ENCODE measurements around the gene PPP6R3. TPM values are rescaled to one million over a fixed set of nuclear protein-coding genes. Genes with fewer than 3 reads are reported as not detected.

The PPP6R3 gene
- total RNA-seq, 1 donor from 2014 or later = 121 TPM

DNA sequence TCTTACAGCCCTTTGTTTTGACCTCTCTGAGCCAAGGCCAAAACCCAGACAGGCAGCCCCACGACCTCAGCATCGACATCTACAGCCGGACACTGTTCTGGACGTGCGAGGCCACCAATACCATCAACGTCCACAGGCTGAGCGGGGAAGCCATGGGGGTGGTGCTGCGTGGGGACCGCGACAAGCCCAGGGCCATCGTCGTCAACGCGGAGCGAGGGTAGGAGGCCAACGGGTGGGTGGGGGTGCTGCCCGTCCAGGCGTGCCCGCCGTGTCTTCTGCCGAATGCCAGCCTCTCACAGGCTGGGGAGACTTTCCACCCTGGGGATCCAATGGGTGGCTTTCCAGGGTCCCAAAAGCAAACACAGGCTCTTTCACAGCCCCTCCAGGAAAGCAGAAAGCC, 37.1 kb upstream of the PPP6R3 start:
- Histone ChIP-seq H3K9me3 (no peaks in the 10 kb centered on the region), H3K4me3 (no peak overlapping the region), H3K4me1 (no peaks in the 10 kb centered on the region), H3K27me3 (no peaks in the 10 kb centered on the region), H3K27ac (no peak overlapping the region), H3K36me3 (peaks cover 0 to 43% of the 10 kb centered on the region in 2 donors)
- TF ChIP-seq POLR2A (IDR thresholded peaks at IDR 0.05) = no peak
- TF ChIP-seq CTCF (IDR thresholded peaks at IDR 0.05) = no peak
- TF ChIP-seq POLR2AphosphoS5 (IDR thresholded peaks at IDR 0.05; ENCODE audit: insufficient read depth in 1 of 2, low read depth in 1 of 2) = no peak
- no peak for DNase-seq (ENCODE audit: extremely low spot score in 2 of 2)
- intact Hi-C loops (cut with DNase I) = no loop called here

- intact Hi-C loops (cut with DNase I) = no loop called here
Measured at GRCh38 chr11:68424101-68424632, 36.4 kb upstream of the PPP6R3 start.

DNA sequence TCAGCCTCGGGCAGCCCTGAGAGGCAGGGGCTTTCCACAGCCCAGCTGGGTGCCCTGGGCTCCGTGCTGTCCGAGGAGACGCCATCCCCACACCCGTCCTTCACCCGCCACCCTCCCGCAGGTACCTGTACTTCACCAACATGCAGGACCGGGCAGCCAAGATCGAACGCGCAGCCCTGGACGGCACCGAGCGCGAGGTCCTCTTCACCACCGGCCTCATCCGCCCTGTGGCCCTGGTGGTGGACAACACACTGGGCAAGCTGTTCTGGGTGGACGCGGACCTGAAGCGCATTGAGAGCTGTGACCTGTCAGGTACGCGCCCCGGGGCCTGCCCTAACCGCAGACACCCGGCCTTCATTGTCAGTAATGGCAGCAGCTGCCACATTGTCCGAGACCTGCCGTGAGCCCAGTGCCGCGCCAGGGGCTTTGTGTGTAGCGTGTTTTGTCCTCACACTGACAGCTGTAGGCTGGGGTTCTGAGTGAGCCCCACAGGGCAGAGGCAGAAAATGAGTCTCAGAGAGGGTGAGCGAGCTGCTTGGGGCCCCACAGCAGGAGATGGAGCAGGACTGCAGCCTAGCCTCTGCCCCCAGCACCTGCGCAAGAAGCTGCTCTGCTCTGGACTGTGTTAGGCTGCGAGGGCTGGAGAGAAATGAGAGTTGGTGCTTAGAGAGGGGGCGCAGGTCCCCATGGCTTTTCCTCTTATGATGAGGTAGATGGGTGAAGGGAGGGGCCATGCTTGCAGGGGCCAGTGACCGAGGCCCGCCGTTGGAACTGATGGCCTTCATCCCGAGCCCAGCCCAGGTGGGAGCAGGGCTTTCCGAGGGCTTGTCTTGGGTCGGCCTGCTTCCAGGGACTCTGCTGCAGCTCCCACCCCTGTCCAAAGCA, 35.3 kb upstream of the PPP6R3 start:
- no peak overlapping the region for H3K27ac ChIP-seq
- no peak for TF ChIP-seq POLR2A (IDR thresholded peaks at IDR 0.05)
- TF ChIP-seq POLR2AphosphoS5 (IDR thresholded peaks at IDR 0.05; ENCODE audit: insufficient read depth in 1 of 2, low read depth in 1 of 2) = no peak
- TF ChIP-seq CTCF (IDR thresholded peaks at IDR 0.05) = no peak
- H3K4me1 ChIP-seq = no peaks in the 10 kb centered on the region
- no peak overlapping the region for H3K4me3 ChIP-seq
- H3K36me3 ChIP-seq = peaks cover 0 to 53% of the 10 kb centered on the region in 2 donors
- intact Hi-C loops (cut with DNase I) = no loop called here
- no peak for DNase-seq (ENCODE audit: extremely low spot score in 2 of 2)
- H3K9me3 ChIP-seq = peaks cover 9% of the 10 kb centered on the region
- no peaks in the 10 kb centered on the region for H3K27me3 ChIP-seq

More at GRCh38 chr11:68424101-68424632, 36.4 kb upstream of the PPP6R3 start:
- Histone ChIP-seq H3K27ac (no peak overlapping the region), H3K27me3 (no peaks in the 10 kb centered on the region), H3K36me3 (peaks cover 0 to 48% of the 10 kb centered on the region in 2 donors), H3K9me3 (no peaks in the 10 kb centered on the region), H3K4me1 (no peaks in the 10 kb centered on the region), H3K4me3 (no peak overlapping the region)
- DNase-seq (ENCODE audit: extremely low spot score in 2 of 2) = no peak
- TF ChIP-seq POLR2A (IDR thresholded peaks at IDR 0.05) (no peak), POLR2AphosphoS5 (IDR thresholded peaks at IDR 0.05; ENCODE audit: insufficient read depth in 1 of 2, low read depth in 1 of 2) (no peak), CTCF (IDR thresholded peaks at IDR 0.05) (no peak)

GRCh38 chr11:68425866-68426380, 34.6 kb upstream of the PPP6R3 start:
- no peak for DNase-seq (ENCODE audit: extremely low spot score in 2 of 2)
- peaks cover 0 to 57% of the 10 kb centered on the region in 2 donors for H3K36me3 ChIP-seq
- TF ChIP-seq CTCF (IDR thresholded peaks at IDR 0.05) (no peak), POLR2AphosphoS5 (IDR thresholded peaks at IDR 0.05; ENCODE audit: insufficient read depth in 1 of 2, low read depth in 1 of 2) (no peak), POLR2A (IDR thresholded peaks at IDR 0.05) (no peak)
- no peak overlapping the region for H3K27ac ChIP-seq
- H3K9me3 ChIP-seq = peaks cover 9% of the 10 kb centered on the region
- no peak overlapping the region for H3K4me3 ChIP-seq
- no peaks in the 10 kb centered on the region for H3K4me1 ChIP-seq
- no peaks in the 10 kb centered on the region for H3K27me3 ChIP-seq
- intact Hi-C loops (cut with DNase I) = no loop called here

Measured in vagina (tissue), 2 donors.